ENCODE measurements around the gene EDAR. TPM values are rescaled to one million over a fixed set of nuclear protein-coding genes. Genes with fewer than 3 reads are reported as not detected.

The EDAR gene
- total RNA-seq, 1 donor from 2014 or later, result not detected

DNA sequence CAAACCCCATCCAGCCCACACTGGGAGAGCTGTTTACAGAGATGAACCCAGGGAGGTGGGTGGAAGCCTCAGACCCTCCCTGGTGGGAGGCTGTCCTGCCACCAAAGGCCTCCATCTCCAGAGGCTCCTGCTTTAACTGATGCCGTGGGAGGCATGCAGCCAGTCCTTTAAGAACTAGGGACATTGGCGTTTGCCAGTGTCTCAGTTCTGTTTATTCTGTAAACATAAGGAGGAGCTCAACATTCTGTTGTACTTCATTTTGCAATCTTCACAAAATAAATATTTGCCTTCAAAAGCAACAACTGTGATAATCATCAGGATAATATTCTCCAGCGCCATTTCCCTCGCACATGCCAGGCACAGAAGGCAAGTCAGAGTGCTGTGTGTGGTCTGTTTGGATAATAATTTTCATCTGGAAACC lies 6.8 kb downstream of the EDAR start:
- Mint-ChIP-seq H3K9me3 (ENCODE audit: low read depth) (no peaks in the 10 kb centered on the region), H3K27ac (ENCODE audit: unreplicated experiment) (no peak overlapping the region), H3K27me3 (ENCODE audit: low read depth) (peaks cover 44% of the 10 kb centered on the region), H3K4me3 (ENCODE audit: unreplicated experiment) (no peak overlapping the region), H3K36me3 (ENCODE audit: low read depth) (peaks cover 3% of the 10 kb centered on the region), H3K4me1 (ENCODE audit: low read depth) (peaks cover 8% of the 10 kb centered on the region)
- DNase-seq (ENCODE audit: low spot score), result no peak
- no peak for TF ChIP-seq CTCF (IDR thresholded peaks at IDR 0.05)

- Mint-ChIP-seq H3K4me1 (ENCODE audit: low read depth) (peaks cover 8% of the 10 kb centered on the region), H3K27ac (ENCODE audit: unreplicated experiment) (no peak overlapping the region), H3K36me3 (ENCODE audit: low read depth) (peaks cover 3% of the 10 kb centered on the region), H3K4me3 (ENCODE audit: unreplicated experiment) (no peak overlapping the region), H3K27me3 (ENCODE audit: low read depth) (peaks cover 44% of the 10 kb centered on the region), H3K9me3 (ENCODE audit: low read depth) (no peaks in the 10 kb centered on the region)
- no peak for TF ChIP-seq CTCF (IDR thresholded peaks at IDR 0.05)
- no peak for DNase-seq (ENCODE audit: low spot score)
Measured at GRCh38 chr2:108981846-108982245, 7.2 kb downstream of the EDAR start.

DNA sequence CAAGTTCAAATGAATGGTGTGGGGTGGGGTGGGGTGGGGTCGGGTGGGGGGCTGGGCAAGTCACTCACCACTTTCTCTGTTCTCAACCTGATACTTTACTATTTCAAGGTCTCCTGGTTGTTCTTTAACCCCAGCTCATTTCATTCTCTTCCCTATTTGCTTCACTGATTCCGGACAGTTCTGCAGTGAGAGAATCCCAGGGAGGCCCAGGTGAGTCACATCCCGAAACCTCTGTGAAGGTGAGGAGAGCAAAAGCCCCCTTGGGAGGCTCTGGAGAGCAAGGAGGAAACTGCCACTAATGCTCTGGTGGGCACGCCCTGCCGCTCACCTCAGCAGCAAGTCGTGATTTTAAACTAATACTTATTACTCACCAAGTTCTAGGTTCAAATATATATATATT lies 8.9 kb downstream of the EDAR start:
- no peak for DNase-seq (ENCODE audit: low spot score)
- Mint-ChIP-seq H3K36me3 (ENCODE audit: low read depth) (peaks cover 3% of the 10 kb centered on the region), H3K27ac (ENCODE audit: unreplicated experiment) (no peak overlapping the region), H3K4me1 (ENCODE audit: low read depth) (peaks cover 8% of the 10 kb centered on the region), H3K9me3 (ENCODE audit: low read depth) (no peaks in the 10 kb centered on the region), H3K27me3 (ENCODE audit: low read depth) (peaks cover 52% of the 10 kb centered on the region), H3K4me3 (ENCODE audit: unreplicated experiment) (no peak overlapping the region)
- TF ChIP-seq CTCF (IDR thresholded peaks at IDR 0.05), result no peak

GRCh38 chr2:108979461-108979860 lies 9.6 kb downstream of the EDAR start:
- DNase-seq (ENCODE audit: low spot score), result no peak
- Mint-ChIP-seq H3K4me1 (ENCODE audit: low read depth) (peaks cover 8% of the 10 kb centered on the region), H3K27ac (ENCODE audit: unreplicated experiment) (no peak overlapping the region), H3K27me3 (ENCODE audit: low read depth) (peaks cover 47% of the 10 kb centered on the region), H3K4me3 (ENCODE audit: unreplicated experiment) (no peak overlapping the region), H3K36me3 (ENCODE audit: low read depth) (peaks cover 2% of the 10 kb centered on the region), H3K9me3 (ENCODE audit: low read depth) (no peaks in the 10 kb centered on the region)
- TF ChIP-seq CTCF (IDR thresholded peaks at IDR 0.05), result no peak

DNA sequence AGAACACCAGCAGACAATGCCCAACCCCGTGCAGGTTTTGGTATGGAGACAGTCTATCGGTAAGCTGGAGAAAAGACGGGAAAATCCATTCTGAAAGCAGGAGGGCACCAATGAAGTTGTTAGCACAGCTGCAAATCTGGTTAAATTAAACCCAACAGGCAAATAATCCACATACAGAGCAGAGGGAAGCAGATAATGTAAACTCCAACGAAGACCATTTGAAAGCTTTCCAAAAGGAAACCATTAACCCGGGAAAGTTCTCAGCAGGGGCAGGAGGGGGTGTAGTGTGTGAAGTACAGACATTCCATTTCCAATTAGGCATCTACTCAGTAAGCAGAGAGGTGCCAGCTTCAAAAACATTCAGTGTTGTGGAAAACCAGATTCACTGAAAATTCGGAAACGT lies 10.3 kb downstream of the EDAR start:
- Mint-ChIP-seq H3K4me1 (ENCODE audit: low read depth) (peaks cover 8% of the 10 kb centered on the region), H3K27me3 (ENCODE audit: low read depth) (peaks cover 39% of the 10 kb centered on the region), H3K27ac (ENCODE audit: unreplicated experiment) (no peak overlapping the region), H3K4me3 (ENCODE audit: unreplicated experiment) (no peak overlapping the region), H3K9me3 (ENCODE audit: low read depth) (no peaks in the 10 kb centered on the region), H3K36me3 (ENCODE audit: low read depth) (no peaks in the 10 kb centered on the region)
- no peak for DNase-seq (ENCODE audit: low spot score)
- peak; percentile 22 for TF ChIP-seq CTCF (IDR thresholded peaks at IDR 0.05)

All from chondrocyte (in vitro differentiated cells).